ENCODE data around the gene HMGXB3. TPM values are rescaled to one million over a fixed set of nuclear protein-coding genes. Genes with fewer than 3 reads are reported as not detected.
A peak's percentile ranks its signal among the peaks of the same experiment; 100 is the strongest.

The HMGXB3 gene
- total RNA-seq, 1 experiment from 2014 or later: 26.9 TPM

DNA sequence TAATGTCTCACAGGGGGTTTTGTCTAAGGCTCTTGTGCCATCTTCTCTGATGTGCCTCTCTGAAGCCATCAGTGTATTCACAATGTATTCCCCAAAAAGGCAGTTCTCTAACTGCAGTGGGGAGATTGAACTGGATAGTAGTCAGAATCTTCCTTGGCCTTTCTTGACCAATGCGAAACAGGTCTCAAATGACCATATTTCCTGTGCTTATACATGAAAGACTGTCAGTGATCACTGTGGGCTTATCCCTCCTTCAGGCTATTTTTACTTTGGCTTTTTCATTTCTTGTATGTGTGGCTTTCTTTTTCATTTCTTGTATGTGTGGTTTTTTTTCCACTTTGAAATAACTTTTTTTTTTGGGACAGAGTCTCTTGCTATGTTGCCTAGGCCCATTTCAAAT lies 19.7 kb downstream of the HMGXB3 start:
- Histone ChIP-seq H2BK20ac (ENCODE audit: low read depth, low read length, poor library complexity, severe bottlenecking) (no peak overlapping the region), H3K9me3 (ENCODE audit: control insufficient read depth, low read depth, low read length) (no peaks in the 10 kb centered on the region), H2BK120ac (ENCODE audit: low read depth, low read length, poor library complexity, severe bottlenecking) (no peak overlapping the region), H3K27me3 (ENCODE audit: insufficient read depth, low read length) (no peaks in the 10 kb centered on the region), H3K4ac (ENCODE audit: low read depth, low read length) (no peak overlapping the region), H3K23ac (ENCODE audit: insufficient read length, low read depth, low read length) (no peak overlapping the region), H3K4me1 (ENCODE audit: insufficient read depth, low read length) (peaks cover 2% of the 10 kb centered on the region; the same call in 1 of the 2 replicates), H3K9ac (ENCODE audit: extremely low read depth, insufficient read length, low read length) (no peak overlapping the region), H3K18ac (ENCODE audit: insufficient read length, low read depth, low read length) (no peak overlapping the region), H4K5ac (ENCODE audit: insufficient read length, low read depth, low read length) (no peak overlapping the region), H2BK12ac (ENCODE audit: insufficient read length, low read depth, low read length) (no peak overlapping the region), H4K91ac (ENCODE audit: insufficient read length, low read depth, low read length) (no peak overlapping the region), H2AFZ (ENCODE audit: low read length) (no peak overlapping the region), H3K27ac (ENCODE audit: insufficient read length, low read depth, low read length) (no peak overlapping the region), H3K23me2 (ENCODE audit: insufficient read length, low read depth, low read length, poor library complexity, severe bottlenecking) (no peaks in the 10 kb centered on the region), H4K8ac (replicated peaks; ENCODE audit: insufficient read length, low read depth, low read length) (no peak overlapping the region), H3K79me2 (ENCODE audit: insufficient read depth, low read length) (no peaks in the 10 kb centered on the region), H2AK5ac (ENCODE audit: insufficient read length, low read length) (no peak overlapping the region), H2BK5ac (ENCODE audit: insufficient read length, low read length) (no peak overlapping the region), H3K4me2 (ENCODE audit: insufficient read depth, insufficient read length, low read length) (no peak overlapping the region), H2BK15ac (ENCODE audit: low read depth, low read length) (no peak overlapping the region), H3K14ac (ENCODE audit: insufficient read depth, low read length) (no peak overlapping the region), H3K79me1 (ENCODE audit: insufficient read depth, low read depth, low read length, poor library complexity, severe bottlenecking) (no peaks in the 10 kb centered on the region), H3K56ac (ENCODE audit: insufficient read length, low read depth, low read length) (no peak overlapping the region), H3T11ph (ENCODE audit: low read length) (no peak overlapping the region), H4K20me1 (ENCODE audit: control insufficient read depth, insufficient read depth, insufficient read length) (no peaks in the 10 kb centered on the region)
- Mint-ChIP-seq H3K4me1 (peaks cover 16 to 24% of the 10 kb centered on the region in 2 experiments), H3K9me3 (peaks cover 7 to 8% of the 10 kb centered on the region in 2 experiments; a peak in 4 of 5 replicates), H3K27me3 (ENCODE audit: low read depth) (no peaks in the 10 kb centered on the region), H3K27ac (peak overlapping the region in 1 of 3 experiments; percentile 51; a peak in 1 of 7 replicates), H3K4me3 (no peak overlapping the region; a peak in 1 of 5 replicates), H3K36me3 (ENCODE audit: insufficient read depth in 1 of 3, low read depth in 3 of 3) (peaks cover 20 to 71% (median 62%) of the 10 kb centered on the region in 3 experiments)
- TF ChIP-seq, protein P1, sequence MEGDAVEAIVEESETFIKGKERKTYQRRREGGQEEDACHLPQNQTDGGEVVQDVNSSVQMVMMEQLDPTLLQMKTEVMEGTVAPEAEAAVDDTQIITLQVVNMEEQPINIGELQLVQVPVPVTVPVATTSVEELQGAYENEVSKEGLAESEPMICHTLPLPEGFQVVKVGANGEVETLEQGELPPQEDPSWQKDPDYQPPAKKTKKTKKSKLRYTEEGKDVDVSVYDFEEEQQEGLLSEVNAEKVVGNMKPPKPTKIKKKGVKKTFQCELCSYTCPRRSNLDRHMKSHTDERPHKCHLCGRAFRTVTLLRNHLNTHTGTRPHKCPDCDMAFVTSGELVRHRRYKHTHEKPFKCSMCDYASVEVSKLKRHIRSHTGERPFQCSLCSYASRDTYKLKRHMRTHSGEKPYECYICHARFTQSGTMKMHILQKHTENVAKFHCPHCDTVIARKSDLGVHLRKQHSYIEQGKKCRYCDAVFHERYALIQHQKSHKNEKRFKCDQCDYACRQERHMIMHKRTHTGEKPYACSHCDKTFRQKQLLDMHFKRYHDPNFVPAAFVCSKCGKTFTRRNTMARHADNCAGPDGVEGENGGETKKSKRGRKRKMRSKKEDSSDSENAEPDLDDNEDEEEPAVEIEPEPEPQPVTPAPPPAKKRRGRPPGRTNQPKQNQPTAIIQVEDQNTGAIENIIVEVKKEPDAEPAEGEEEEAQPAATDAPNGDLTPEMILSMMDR (conservative IDR thresholded peaks at IDR 0.05): no peak
- no peak for DNase-seq
- no CpG with 5 or more reads among the region's 1 CpG for WGBS (ENCODE audit: extremely low coverage, insufficient read length, low lambda C conversion rate)

All from H9 (cell line).